Measurements from ENCODE around the gene OLFML2A.

The OLFML2A gene

DNA sequence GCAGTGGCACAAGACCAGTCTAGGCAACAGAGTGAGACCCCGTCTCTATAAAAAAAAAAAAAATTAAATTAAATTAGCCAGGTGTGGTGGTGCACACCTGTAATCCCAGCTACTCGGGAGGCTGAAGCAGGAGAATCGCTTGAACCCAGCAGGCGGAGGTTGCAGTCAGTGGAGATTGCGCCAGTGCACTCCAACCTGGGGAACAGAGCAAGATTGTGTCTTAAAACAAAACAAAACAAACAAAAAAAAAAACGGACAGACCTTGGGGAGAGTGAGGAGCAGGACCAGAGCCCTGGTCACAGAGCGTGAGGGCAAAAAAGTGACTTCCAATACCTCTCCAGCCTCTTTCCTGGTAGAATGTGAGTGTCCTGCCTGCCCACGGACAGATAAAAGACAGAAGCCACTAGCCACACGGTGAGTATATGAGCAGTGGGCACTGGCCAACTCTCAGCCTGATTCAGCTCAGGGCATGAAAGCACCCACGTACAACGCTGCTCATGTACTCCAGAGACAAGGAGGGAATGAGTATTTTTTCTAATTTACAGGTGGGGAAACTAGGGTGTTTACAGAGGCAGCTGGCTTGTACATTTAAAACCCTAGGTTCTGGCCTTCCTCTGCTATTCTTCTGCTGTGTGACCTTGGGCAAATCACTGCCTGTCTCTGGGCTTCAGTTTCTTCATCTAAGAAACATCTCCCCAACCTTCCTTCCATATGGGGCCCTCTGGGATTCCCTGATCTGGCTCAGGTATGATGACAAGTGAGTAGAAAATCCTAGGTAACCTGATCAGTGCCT lies 1.8 kb downstream of the OLFML2A start:
- no peak for DNase-seq (ENCODE audit: low spot score)

DNA sequence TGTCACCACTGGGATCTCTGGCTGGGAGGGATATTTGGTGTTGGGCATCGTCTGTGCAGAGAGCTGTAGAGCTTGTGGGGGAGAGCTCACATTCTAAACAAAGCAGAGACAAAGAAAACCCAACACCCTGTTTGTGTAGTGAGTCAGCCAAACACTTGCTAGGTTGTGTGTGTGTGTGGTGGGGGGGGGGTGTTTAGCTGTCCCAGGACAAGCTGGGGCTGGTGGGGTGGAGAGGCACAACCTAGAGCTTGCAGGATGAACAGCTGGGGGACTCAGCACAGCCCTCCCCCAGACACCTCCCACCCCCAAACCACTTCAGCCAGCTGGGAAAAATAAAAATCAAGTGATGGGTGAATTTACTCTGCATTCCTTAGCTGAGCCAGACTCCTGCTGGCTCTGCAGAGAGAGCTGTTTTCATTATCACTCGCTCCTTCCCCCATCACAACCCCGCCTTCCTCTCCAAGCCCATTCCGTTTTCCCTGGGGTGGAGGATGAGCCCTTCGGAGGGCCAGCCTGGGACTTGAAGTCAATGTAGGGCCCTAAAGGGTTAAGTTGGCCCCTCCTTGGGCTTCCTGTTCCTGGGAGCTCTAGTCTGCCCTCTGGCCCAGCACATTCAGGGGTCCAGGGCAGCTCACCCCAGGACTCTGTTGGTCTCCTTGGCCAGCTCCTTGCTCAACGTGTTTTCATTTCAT lies 2.6 kb downstream of the OLFML2A start:
- DNase-seq (ENCODE audit: low spot score): no peak

DNA sequence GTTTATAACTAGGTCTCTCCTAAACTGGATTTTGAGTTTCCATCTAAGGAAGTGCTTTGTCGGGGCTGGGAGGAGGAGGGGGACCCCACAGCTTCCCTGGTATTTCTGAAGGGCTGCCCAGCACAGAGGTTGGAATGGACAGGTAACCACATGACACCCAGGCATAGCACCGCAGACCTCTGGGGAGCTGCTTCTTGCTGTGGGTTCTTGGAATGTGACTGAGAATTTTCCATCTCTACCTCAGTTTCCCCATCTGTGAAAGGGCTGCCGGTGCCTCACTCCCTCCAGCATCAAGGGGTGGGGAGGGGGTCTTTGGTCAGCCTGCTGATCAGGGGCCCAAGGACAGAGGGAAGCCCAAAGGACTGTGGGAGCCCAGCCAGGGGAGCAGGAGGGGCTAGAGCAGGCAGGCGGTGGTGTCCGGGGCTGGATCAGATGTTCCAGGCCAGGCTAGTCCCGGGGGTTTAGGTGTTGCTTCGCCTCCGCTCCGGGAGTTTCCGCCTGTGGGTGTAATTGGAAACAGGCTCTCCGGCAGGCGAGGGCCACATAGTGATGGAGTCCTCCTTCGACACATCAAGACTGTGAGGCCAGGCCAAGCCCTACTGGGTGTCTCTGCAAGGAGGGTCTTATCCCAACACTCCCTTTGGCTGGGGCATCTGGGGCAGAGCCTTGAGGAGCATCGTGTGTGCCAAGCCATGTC lies 3.3 kb downstream of the OLFML2A start:
- no peak for DNase-seq (ENCODE audit: low spot score)

DNA sequence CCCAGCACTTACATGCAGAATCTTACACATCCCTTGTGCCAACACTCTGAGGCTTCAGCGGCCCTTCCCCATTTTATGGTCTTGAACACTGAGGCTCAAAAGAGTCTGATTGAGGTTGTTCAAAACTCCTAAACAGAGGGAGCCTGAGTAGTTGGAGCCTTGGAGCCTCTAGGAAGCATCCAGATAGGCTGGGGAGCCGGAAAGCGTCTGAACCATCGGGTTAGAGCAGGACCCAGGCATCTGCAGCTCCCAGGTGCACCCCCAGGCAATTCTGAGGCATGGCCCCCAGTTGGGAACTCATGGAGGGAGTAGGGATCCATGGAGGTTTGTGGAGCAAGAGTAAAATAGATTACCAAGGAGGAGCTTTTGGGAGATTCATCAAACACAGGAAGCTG lies 3.8 kb downstream of the OLFML2A start:
- DNase-seq (ENCODE audit: low spot score): no peak

DNA sequence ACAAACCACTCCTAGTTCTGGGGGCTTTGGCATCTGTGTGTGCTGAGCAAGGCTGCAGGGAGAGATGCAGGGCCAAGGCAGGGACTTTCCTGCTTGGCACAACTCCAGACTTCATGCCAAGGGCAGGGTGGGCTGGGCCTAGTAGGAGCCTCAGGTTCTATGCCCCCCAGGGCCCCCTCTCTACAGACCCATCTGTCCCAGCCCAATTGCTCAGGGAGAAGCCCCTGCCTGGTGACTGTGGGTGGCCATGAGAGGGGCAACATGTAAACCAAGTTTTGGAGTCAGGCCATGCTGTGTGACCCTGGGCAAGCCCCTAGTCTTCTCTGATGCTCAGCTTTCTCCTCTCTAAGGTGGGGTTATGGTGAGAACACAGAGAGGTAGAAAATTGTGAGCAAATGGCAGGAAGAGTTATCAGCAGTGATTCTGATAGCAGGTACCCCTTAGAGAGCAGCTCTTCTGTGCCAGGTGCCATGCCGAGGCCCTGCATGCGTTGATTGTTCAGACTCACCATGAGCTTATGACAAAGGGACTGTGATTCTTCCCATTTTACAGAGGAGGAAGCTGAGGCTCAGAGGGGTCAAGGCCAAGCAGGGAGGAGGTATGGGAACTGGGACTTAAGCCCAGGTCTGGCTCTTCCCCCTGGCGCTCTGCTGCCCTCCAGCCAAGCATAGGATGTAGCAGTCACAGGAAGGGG lies 5.2 kb downstream of the OLFML2A start:
- DNase-seq (ENCODE audit: low spot score): no peak

DNA sequence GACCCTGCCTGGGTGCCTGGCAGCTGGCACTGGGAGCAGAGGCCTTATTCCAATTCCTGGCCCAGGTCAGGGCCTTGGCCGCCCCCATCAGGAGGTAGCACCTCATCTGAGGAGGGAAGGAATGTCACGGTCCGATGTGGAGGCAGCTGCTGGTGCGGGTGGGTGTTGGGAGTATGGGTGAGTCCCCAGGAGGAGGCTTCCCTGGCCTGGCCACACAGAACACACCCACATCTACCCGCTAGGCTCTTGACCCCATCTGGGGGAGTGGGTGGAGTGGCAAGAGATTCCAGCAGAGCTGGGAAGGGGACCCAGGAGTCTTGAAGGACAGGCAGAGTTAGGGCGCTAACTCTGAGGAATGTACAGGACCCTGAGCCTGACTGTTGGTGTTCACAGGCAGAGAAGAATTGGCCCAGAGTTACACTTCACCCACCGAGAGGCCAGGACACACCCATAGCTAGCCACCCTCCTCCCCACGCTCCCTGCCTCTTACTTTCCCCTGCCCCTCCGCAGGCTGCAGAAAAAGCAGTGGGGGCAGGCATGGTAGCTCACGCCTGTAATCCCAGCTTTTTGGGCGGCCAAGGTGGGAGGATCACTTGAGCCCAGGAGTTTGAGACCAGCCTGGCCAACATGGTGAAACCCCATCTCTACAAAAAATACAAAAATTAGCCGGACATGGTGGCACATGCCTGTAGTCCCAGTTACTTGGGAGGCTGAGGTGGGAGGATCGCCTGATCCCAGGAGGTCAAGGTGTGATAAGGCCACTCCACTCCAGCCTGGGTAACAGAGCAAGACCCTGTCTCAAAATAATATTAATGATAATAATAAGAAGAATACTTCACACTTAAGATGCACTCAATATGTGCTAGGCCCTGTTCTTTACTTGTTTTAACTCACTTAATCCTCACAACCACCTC lies 6.0 kb downstream of the OLFML2A start:
- DNase-seq (ENCODE audit: low spot score): no peak

DNA sequence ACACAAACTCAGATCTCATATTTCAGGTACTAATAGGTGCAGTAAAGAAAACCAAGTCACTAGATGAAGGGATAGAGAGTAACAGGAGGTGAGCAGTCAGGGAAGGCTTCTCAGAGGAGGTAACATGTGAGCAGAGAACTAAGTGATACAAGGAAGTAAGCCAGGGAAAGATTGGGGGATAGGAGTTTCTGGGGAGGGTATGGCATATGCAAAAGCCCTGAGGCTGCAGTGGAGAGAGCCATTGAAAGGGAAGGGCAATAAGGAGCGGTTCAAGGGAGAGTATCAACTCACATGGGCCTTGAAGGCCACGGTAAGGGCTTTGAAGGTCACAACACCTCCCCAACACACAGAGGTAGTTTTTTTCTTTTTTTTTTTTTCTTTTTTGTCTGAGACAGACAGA lies 6.9 kb downstream of the OLFML2A start:
- no peak for DNase-seq (ENCODE audit: low spot score)

DNA sequence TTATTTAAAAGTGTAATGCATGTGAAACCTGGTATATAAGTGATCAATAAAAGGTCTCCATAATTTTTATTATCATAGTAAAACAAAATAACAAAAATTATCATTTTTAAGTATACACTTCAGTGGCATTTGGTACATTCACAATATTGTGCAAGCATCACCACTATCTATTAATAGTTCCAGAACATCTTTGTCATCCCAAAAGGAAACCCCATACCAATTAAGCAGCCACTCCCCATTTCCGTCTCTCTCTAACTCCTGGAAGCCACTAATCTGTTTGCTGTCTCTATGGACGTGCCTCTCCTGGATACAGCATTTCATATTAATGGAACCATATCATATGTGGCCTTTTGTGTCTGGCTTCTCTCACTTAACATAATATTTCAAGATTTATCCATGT lies 7.6 kb downstream of the OLFML2A start:
- DNase-seq (ENCODE audit: low spot score): no peak

DNA sequence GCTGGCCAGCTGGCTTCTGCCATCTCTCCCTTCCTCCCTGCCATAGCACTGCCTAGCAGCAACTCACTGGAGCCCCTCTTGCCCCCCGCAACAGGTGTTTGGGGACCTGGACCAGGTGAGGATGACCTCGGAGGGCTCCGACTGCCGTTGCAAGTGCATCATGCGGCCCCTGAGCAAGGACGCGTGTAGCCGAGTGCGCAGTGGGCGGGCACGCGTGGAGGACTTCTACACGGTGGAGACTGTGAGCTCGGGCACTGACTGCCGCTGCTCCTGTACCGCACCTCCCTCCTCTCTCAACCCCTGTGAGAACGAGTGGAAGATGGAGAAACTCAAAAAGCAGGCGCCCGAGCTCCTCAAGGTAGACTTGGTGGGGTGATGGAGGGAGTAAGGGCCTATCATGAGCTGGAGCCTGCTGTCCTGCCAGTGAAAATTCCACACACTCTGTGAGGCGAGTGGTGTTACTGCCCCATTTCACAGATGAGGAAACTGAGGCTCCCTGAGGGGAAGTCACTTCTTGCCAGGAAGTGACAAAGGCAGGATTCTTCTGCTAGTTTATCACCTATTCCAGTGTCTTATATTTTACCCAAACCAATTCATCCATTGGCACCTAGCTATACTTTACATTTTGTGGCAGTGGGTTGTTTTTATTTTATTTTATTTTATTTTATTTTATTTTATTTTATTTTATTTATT lies 10.1 kb downstream of the OLFML2A start:
- no peak for DNase-seq (ENCODE audit: low spot score)

DNA sequence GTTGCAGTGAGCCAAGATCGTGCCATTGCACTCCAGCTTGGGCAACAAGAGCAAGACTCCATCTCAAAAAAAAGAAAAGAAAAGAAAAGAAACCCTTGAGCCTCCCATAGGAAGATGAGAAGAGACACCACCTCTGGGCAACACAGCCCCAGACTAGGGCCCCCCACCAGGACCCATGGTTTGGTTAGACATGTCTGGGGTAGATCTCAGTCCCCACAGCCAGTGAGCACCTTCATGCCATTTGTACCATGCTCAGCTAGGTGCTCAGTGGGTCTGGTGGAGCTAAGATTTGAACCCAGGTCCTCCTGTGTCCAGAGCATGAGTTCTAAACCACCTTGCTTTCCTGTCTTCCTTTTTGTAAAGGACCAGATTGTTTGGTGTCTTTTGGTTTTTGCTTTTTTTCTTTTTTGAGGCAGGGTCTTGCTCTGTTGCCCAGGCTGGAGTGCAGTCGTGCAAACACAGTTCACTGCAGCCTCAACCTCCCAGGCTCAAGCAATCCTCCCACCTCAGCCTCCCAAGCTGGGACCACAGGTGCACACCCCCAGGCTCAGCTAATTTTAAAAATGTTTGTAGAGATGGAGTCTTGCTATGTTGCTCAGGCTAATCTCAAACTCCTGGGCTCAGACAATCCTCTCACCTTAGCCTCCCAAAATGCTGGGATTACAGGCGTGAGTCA lies 11.7 kb downstream of the OLFML2A start:
- DNase-seq (ENCODE audit: low spot score): no peak

DNA sequence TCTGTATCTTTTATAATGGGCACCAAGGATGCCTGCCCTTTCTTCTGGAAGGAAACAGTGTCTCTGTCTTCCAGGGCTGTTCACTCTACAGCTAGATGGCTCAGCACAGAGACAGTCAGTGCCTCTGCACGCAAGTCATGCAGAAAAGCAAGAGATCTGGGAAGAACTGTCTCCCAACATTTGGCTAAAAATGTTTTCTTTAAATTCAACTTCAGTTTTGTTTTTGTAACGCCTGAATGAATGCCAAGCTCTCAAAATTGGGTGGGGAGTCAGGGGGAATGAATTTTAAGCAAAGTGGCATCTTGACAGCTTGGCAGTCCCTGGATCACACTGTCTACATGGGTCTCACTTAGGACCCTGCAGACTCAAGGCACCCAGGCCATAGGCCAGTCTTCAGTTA lies 12.6 kb downstream of the OLFML2A start:
- DNase-seq (ENCODE audit: low spot score): no peak

DNA sequence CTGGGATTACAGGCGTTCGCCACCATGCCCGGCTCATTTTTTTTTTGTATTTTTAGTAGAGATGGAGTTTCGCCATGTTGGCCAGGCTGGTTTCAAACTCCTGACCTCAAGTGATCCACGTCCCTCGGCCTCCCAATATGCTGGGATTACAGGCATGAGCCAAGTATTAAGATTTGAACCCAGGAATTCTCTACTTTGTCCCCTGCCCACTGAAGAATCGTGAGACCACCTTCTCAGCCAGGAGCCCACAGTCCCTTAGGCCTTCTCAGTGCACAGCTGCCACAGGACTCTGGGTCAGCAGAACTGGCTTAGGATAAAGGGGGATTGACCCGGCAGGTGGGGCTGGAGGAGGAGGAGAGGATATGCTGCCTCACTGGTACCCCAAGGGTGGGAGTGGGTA lies 13.4 kb downstream of the OLFML2A start:
- DNase-seq (ENCODE audit: low spot score): no peak

DNA sequence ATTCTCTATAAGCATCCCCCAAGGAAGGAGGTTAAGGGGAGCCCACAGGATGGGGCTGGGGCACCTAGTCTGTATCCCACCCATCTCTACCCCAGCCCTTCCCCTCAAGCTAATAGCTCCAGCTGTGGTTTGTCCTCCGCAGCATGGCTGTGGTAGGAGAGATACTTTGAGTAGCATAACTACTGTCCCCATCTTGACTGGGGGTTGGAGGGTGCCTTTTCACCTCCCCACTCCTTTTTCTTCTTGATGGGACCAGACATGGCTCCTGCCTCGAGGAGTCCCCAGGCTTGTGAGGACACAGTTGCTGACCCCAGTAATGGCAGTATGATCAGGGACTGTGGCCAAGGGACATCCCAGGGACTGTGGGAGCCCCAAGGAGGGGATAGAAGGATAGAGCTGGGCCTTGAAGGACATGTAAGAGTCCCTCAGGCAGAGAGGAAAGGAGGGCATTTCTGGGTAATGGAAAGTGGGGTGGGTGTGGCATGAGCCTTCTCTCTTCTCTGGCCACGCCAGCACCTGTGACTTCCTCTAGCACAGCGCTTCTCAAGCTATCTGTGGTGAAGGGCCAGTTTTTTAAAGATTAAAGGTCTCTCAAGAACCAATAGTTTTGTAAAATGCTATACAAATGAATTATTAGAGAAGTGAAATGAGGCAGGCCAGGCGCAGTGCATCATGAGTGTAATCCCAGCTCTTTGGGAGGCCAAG lies 14.0 kb downstream of the OLFML2A start:
- DNase-seq (ENCODE audit: low spot score): no peak

DNA sequence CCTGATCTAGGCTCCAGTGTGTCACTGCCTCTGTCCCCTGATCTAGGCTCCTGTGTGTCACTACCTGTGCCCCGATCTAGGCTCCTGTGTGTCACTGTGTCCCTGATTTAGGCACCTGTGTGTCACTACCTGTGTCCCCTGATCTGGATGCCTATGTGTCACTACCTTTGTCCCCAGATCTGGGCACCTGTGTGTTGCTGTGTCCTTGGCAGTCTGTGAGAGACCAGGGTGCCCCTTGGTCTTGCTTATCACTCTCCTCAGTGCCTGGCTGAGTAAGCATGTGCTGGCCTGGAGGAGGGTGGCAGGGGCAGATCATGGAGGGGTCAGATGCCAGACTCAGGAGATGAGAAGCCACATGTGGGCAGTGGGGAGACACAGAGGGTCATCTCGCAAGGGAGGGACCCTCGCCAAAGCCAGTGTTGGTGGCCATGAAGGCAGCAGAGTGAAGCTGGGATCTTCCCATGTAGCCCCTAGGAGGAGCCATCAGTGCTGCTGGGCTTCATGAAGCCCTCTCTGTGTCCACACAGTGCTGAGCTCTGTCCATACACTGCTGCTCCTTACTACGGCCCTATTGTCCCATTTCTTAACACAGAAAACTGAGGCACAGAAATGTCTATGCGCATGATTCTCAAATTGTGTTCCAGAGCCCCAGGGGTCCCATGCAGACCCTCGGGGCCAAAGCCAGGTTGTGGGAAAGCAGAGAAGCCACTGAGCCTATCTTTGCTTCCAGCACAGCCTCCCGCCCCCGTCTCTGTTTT lies 15.5 kb downstream of the OLFML2A start:
- DNase-seq (ENCODE audit: low spot score): no peak

DNA sequence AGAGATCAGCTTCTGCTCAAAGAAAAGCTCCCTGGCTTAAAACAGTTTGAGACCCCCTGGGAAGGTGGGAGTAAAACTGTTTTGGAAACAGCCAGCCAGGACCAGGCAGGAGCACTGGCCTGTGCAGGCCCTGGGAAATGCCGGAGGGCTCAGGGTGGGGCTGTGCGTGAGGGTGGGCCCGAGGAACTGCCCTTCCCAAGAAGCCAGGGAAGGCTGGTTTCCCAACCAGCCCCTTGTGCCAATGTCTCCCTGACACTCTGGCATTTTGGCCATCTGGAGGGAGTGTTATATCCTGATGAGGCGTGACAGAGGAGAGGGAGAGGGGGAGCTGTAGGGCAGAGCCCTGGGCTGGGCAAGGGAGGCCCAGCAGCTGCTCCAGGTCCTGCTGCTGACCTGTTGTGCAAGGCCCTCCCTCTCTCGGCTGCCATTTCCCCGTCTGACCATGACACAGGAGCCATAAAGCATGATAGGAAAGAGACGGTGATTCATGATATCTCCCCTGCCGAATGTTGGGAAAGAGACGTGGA lies 16.1 kb downstream of the OLFML2A start:
- no peak for DNase-seq (ENCODE audit: low spot score)

DNA sequence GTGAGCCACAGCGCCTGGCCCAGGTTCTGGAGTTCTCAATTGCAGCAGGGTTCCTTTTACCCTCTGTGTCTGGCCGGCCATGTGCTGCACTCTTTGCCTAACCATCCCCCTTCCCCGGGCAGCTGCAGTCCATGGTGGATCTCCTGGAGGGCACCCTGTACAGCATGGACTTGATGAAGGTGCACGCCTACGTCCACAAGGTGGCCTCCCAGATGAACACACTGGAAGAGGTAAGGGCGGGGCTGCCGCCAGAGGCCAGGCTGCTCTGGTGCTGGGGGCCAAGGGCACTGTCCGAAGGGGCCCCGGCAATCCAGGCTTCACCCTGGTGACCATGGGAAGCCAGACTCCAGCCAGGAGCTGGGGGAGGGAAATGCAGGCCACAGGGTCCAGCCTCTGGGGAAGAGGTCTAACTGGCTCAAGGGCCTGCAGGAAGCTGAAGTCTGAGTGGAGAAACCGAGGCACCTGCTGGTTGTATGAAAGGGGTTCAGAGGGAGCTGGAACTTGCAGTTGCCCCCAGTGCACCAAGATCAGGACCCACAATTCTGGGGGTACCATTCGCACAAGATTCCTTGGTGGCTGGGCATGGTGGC lies 18.1 kb downstream of the OLFML2A start:
- DNase-seq (ENCODE audit: low spot score): no peak

DNA sequence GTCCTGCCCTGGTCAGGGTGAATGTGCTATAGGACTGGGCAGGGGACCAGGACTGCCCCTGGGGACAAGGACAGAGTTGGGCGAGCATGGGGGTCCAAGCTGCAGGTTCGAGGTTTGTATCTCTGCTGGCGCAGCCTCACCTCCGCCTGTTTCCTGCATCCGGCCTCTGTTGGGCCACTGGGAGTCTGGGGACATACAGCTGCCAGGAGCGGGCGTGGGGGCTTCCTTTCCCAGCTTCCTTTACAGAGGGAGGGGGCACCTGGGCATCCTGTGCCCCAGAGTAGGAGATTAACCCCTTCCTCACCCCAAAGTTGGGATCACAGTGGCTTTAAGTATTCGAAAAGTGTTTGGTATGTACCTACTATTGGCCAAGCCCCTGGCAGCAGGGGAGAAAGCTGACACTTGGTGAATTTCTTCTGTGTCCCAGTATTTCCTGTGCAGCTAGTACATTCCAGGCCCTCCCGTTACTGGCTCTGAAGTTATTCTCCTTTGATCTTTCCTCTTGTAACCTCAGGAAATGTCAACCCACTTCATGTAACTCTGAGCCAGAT lies 19.0 kb downstream of the OLFML2A start:
- no peak for DNase-seq (ENCODE audit: low spot score)

Measured in cerebellar cortex (tissue), 1 donor.